CD4-positive, alpha-beta memory T cell (primary cell): ENCODE results near the gene MARCHF3. TPM values are rescaled to one million over a fixed set of nuclear protein-coding genes. Genes with fewer than 3 reads are reported as not detected.

Experiments used
- CTCF ChIA-PET: fragments of 350-600 bp; sonication (Branson Sonifier 250); formaldehyde crosslinking; loops from one replicate; lab custom pipeline; 2021; ENCODE audit warnings: inconsistent platforms; ENCODE audit not compliant: partially characterized antibody; lab: Charles Lee
- POLR2A ChIA-PET: fragments of 350-600 bp; sonication (Branson Sonifier 250); formaldehyde crosslinking; loops from one replicate; lab custom pipeline; 2021; ENCODE audit not compliant: partially characterized antibody; lab: Charles Lee
- DNase-seq, 5 donors: peaks; one replicate each; pipeline versions ENCODE4 v3.0.0 to v3.0.0-alpha.2; 2020 to 2022; ENCODE audit warnings: mixed read lengths in 1 of 5
- H3K27ac ChIP-seq: one replicate; pipeline ENCODE4 v1.7.0; 2013; ENCODE audit warnings: low read depth, low read length
- H3K27me3 ChIP-seq: 2 replicates; pipeline ENCODE4 v1.7.0; 2013; ENCODE audit warnings: mild to moderate bottlenecking, low read length, moderate library complexity; ENCODE audit not compliant: insufficient read depth
- H3K36me3 ChIP-seq: 2 replicates; pipeline ENCODE4 v1.7.0; 2013; ENCODE audit warnings: mild to moderate bottlenecking, low read length, moderate library complexity; ENCODE audit not compliant: insufficient read depth
- H3K4me1 ChIP-seq: 2 replicates; pipeline ENCODE4 v1.7.0; 2013; ENCODE audit warnings: mild to moderate bottlenecking, low read length, moderate library complexity; ENCODE audit not compliant: insufficient read depth
- H3K4me3 ChIP-seq, 2 donors: one replicate each; pipeline ENCODE4 v1.7.0; 2013; ENCODE audit warnings: low read length in 2 of 2, mild to moderate bottlenecking in 1 of 2
- H3K9me3 ChIP-seq, 2 donors: one replicate each; pipeline ENCODE4 v1.7.0; 2013; ENCODE audit warnings: low read length in 2 of 2, control low read depth in 1 of 2; ENCODE audit not compliant: control insufficient read depth in 1 of 2
- H3K27ac Mint-ChIP-seq, 7 donors: one replicate each; pipeline ENCODE4 v1.8.0; 2020 to 2021; ENCODE audit warnings: mixed read lengths in 7 of 7, mild to moderate bottlenecking in 6 of 7, inconsistent platforms in 3 of 7, moderate library complexity in 3 of 7
- H3K27me3 Mint-ChIP-seq, 2 donors: one replicate each; pipeline ENCODE4 v1.8.0; 2020 to 2021; ENCODE audit warnings: mixed read lengths in 2 of 2
- H3K36me3 Mint-ChIP-seq, 2 donors: one replicate each; pipeline ENCODE4 v1.8.0; 2020 to 2021; ENCODE audit warnings: mixed read lengths in 2 of 2, inconsistent platforms in 1 of 2, mild to moderate bottlenecking in 1 of 2
- H3K4me1 Mint-ChIP-seq, 4 donors: one replicate each; pipeline ENCODE4 v1.8.0; 2020 to 2021; ENCODE audit warnings: mixed read lengths in 4 of 4, mild to moderate bottlenecking in 1 of 4
- H3K4me3 Mint-ChIP-seq, 8 donors: one replicate each; pipeline ENCODE4 v1.8.0; 2020 to 2021; ENCODE audit warnings: mixed read lengths in 8 of 8, mild to moderate bottlenecking in 7 of 8, moderate library complexity in 6 of 8, inconsistent platforms in 3 of 8
- H3K9me3 Mint-ChIP-seq, 8 donors: one replicate each; pipeline ENCODE4 v1.8.0; 2020 to 2021; ENCODE audit warnings: mixed read lengths in 8 of 8, mild to moderate bottlenecking in 5 of 8, inconsistent platforms in 3 of 8, moderate library complexity in 1 of 8
- intact Hi-C: fragments of 100-400 bp; cut with micrococcal nuclease; formaldehyde crosslinking; loops from one replicate; pipeline ENCODE4 v1.15.1; 2023
- polyA plus RNA-seq, 2 donors: library from polyadenylated mRNA; unstranded; fragments of 300-500 nt; fragmentation: Illumina TruSeq; gene quantifications; one replicate each; pipeline ENCODE4 v1.2.3, GENCODE V29; 2021
- total RNA-seq, 2 experiments: library from RNA; stranded (reverse); gene quantifications; one replicate each; pipeline ENCODE4 v1.2.3, GENCODE V29; 2021

Gene MARCHF3
- total and polyA plus RNA-seq, 4 experiments from 2014 or later, result 3.2 to 7.5 (median 4.4) TPM

DNA sequence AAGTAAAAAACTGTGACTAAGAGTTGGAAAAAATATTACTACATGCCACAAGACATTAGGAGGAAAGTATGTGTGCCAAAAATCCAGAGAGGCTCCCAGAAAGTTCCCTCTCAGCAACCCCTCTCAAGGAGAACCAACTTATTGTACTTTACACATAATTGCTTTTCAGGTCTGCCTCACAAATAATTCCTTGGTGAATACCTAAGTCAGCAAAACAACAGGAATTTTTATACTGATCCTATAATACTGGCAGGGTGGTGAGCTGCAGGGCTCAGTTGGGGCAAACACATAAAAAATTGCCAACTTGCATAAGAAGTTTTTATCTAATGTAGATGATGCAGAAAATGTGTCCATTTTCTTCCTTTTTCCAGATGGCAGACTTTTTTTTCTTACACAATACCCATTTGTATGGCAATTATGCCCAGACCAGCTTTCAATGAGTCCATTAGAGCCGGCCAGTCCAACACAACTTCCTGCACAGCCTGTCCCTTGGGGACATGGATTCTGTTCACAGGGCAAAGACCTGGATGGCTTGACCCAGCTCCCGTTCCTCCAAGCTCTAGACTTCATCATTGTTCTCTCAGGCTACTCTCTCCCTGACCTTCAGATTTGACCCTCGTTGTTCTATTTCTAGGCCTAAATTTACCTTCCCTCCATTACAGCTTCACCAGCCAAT, 31.3 kb downstream of the MARCHF3 start:
- CTCF ChIA-PET, result interaction anchor here (0.6 kb wide), 1 partner anchor 219 kb away, joined by 3 read pairs; no protein-coding TSS in a partner anchor
- no peak for DNase-seq
- peaks cover 0 to 1% (median 0%) of the 10 kb centered on the region in 8 donors for H3K9me3 Mint-ChIP-seq
- POLR2A ChIA-PET, result no interaction called here
- H3K4me1 ChIP-seq, result no peaks in the 10 kb centered on the region
- no peak overlapping the region for H3K4me3 Mint-ChIP-seq
- no peak overlapping the region for H3K27ac ChIP-seq
- no peaks in the 10 kb centered on the region for H3K27me3 ChIP-seq
- H3K9me3 ChIP-seq, result no peaks in the 10 kb centered on the region
- intact Hi-C loops, result no loop called here
- no peaks in the 10 kb centered on the region for H3K4me1 Mint-ChIP-seq
- no peaks in the 10 kb centered on the region for H3K36me3 Mint-ChIP-seq
- H3K36me3 ChIP-seq, result no peaks in the 10 kb centered on the region
- H3K27ac Mint-ChIP-seq, result no peak overlapping the region
- H3K27me3 Mint-ChIP-seq, result no peaks in the 10 kb centered on the region
- no peak overlapping the region for H3K4me3 ChIP-seq

DNA sequence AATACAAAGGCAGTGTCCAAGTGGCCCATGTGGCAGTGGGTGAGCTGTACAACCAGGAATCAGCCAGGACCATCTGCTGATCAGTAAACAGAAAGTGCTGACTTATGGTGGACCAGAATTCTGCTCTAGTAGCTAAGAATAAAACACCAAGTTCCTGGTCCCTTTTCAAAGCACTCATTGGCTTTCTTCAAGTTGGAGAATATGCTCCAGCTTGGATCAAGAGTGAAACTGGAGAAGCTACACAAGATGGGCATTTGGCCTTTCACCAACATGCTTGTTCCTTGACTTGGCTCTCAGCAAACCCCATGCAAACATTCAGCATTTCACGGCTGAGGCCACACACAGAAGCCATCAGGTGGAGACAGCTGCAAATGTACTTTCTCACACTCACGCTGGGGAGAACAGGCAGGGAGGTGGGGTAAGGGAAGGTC, 32.1 kb downstream of the MARCHF3 start:
- no peak overlapping the region for H3K27ac ChIP-seq
- H3K4me1 Mint-ChIP-seq, result no peaks in the 10 kb centered on the region

DNA sequence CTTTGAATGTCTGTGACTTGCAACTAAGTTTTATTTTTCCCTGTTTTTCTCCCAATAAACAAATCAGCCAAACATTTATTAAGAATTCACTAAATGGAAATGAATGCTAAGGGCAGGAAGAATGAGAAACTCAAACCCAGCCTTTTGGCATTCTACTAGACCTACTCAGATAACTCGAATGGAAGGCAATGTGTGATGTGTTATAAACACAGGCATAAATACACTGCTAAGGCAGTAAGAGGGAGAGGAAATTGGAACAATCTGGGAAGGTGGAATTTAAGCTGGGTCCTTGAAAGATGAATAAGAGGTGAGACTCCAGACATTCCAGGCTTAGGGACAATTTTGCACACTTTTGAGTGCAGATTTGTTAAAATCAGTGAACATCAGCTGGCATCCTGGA, 34.7 kb downstream of the MARCHF3 start:
- Mint-ChIP-seq H3K9me3 (peaks cover 0 to 6% (median 0%) of the 10 kb centered on the region in 8 donors), H3K4me3 (no peak overlapping the region), H3K27ac (no peak overlapping the region), H3K36me3 (no peaks in the 10 kb centered on the region), H3K4me1 (no peaks in the 10 kb centered on the region), H3K27me3 (no peaks in the 10 kb centered on the region)
- no peak overlapping the region for H3K4me3 ChIP-seq
- no peak overlapping the region for H3K27ac ChIP-seq
- no peaks in the 10 kb centered on the region for H3K9me3 ChIP-seq
- no peaks in the 10 kb centered on the region for H3K4me1 ChIP-seq
- intact Hi-C loops, result no loop called here
- POLR2A ChIA-PET, result interaction anchor here (0.7 kb wide), 1 partner anchor 15 kb away, joined by 3 read pairs; no protein-coding TSS in a partner anchor
- no peaks in the 10 kb centered on the region for H3K27me3 ChIP-seq
- no peak for DNase-seq
- H3K36me3 ChIP-seq, result no peaks in the 10 kb centered on the region
- CTCF ChIA-PET, result no interaction called here

More for the DNA sequence above, 32.1 kb downstream of the MARCHF3 start:
- H3K36me3 ChIP-seq, result no peaks in the 10 kb centered on the region
- no peaks in the 10 kb centered on the region for H3K27me3 Mint-ChIP-seq
- no peak for DNase-seq
- CTCF ChIA-PET, result no interaction called here
- intact Hi-C loops, result no loop called here
- no peak overlapping the region for H3K27ac Mint-ChIP-seq
- no peaks in the 10 kb centered on the region for H3K9me3 ChIP-seq
- POLR2A ChIA-PET, result no interaction called here
- H3K9me3 Mint-ChIP-seq, result peaks cover 0 to 1% (median 0%) of the 10 kb centered on the region in 8 donors
- H3K4me3 ChIP-seq, result no peak overlapping the region
- H3K36me3 Mint-ChIP-seq, result no peaks in the 10 kb centered on the region
- no peaks in the 10 kb centered on the region for H3K27me3 ChIP-seq
- H3K4me1 ChIP-seq, result no peaks in the 10 kb centered on the region
- no peak overlapping the region for H3K4me3 Mint-ChIP-seq

DNA sequence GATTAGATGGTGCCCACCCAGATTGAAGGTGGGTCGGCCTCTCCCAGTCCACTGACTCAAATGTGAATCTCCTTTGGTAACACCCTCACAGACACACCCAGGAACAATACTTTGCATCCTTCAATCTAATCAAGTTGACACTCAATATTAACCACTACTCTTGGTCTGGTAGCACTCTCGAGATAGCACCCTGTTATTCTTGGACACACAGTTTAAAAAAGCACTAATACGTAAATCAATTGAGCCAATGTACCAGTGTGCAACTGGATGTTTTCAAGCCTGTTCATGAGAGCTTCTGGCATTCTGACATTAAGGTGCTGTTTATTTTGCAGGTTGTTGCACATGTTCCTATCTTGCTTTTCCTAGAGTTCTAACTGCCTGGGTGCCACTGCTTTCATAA, 35.3 kb downstream of the MARCHF3 start:
- Mint-ChIP-seq H3K4me1 (peaks cover 0 to 3% (median 0%) of the 10 kb centered on the region in 4 donors), H3K36me3 (no peaks in the 10 kb centered on the region), H3K27ac (no peak overlapping the region), H3K9me3 (peaks cover 0 to 10% (median 0%) of the 10 kb centered on the region in 8 donors), H3K4me3 (no peak overlapping the region), H3K27me3 (no peaks in the 10 kb centered on the region)
- H3K27ac ChIP-seq, result no peak overlapping the region
- no peaks in the 10 kb centered on the region for H3K27me3 ChIP-seq
- ChIA-PET POLR2A (no interaction called here), CTCF (no interaction called here)
- no peaks in the 10 kb centered on the region for H3K4me1 ChIP-seq
- DNase-seq, result no peak
- intact Hi-C loops, result no loop called here
- no peaks in the 10 kb centered on the region for H3K9me3 ChIP-seq
- H3K4me3 ChIP-seq, result no peak overlapping the region
- no peaks in the 10 kb centered on the region for H3K36me3 ChIP-seq

DNA sequence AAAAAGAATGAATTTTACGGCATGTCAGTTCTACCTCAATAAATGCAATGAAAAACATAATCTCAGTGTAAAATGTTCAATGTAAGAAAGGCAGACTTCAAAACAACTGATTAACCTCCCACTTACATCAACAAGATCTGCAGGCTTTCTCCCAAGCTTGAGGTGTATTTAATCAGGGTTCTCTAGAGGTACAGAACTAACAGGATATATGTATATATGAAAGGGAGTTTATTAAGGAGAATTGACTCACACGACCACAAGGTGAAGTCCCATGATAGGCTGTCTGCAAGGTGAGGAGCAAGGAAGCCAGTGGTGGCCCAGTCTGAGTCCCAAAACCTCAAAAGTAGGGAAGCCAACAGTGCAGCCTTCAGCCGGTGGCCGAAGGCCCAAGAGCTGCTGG, 35.9 kb downstream of the MARCHF3 start:
- Mint-ChIP-seq H3K27ac (no peak overlapping the region), H3K36me3 (no peaks in the 10 kb centered on the region), H3K4me3 (no peak overlapping the region), H3K27me3 (no peaks in the 10 kb centered on the region), H3K9me3 (peaks cover 0 to 10% (median 0%) of the 10 kb centered on the region in 8 donors), H3K4me1 (peaks cover 0 to 3% (median 2%) of the 10 kb centered on the region in 4 donors)
- Histone ChIP-seq H3K9me3 (no peaks in the 10 kb centered on the region), H3K4me3 (no peak overlapping the region), H3K36me3 (no peaks in the 10 kb centered on the region), H3K4me1 (peaks cover 2% of the 10 kb centered on the region), H3K27me3 (no peaks in the 10 kb centered on the region), H3K27ac (no peak overlapping the region)
- intact Hi-C loops, result no loop called here
- DNase-seq, result no peak
- CTCF ChIA-PET, result no interaction called here
- POLR2A ChIA-PET, result no interaction called here

DNA sequence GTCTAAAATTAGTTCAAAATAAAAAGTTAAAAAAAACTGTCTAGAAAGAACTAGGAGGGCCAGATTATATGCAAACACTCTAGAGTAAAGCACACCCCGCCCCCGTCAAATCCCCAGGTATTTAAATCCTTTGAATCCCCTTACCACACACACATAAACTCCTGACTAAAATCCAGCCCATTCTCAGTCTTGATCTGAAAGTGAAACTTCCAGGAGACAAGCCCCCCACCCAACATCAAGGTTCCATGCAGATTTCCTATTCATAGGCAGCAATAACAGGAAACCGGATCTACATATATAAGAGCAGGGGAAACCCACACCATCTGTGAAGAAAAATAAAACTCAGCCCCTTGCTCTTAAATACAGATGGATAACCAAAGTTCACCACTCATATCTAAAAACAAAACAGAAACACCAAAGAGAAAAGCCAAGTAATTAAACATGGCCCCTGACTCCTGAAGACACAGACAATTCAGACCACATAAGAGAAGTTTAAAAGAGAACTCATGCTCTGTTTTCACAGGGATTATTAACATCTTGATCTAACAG, 42.3 kb downstream of the MARCHF3 start:
- Mint-ChIP-seq H3K27ac (peak overlapping the region; percentile 59 to 97 (median 94)), H3K9me3 (peaks cover 0 to 9% (median 0%) of the 10 kb centered on the region in 8 donors), H3K36me3 (no peaks in the 10 kb centered on the region), H3K4me1 (peaks cover 8 to 31% (median 20%) of the 10 kb centered on the region in 4 donors), H3K4me3 (peak overlapping the region; percentile 57 to 86 (median 70)), H3K27me3 (no peaks in the 10 kb centered on the region)
- no peaks in the 10 kb centered on the region for H3K36me3 ChIP-seq
- no peaks in the 10 kb centered on the region for H3K9me3 ChIP-seq
- DNase-seq, result peak; percentile 28 to 63 (median 40)
- no peak overlapping the region for H3K27ac ChIP-seq
- H3K4me1 ChIP-seq, result peaks cover 31% of the 10 kb centered on the region
- H3K27me3 ChIP-seq, result no peaks in the 10 kb centered on the region
- H3K4me3 ChIP-seq, result no peak overlapping the region
- ChIA-PET CTCF (no interaction called here), POLR2A (interaction anchor here (0.6 kb wide), 2 partner anchors 16 to 1779 kb away, joined by 3 read pairs; no protein-coding TSS in a partner anchor)
- intact Hi-C loops, result no loop called here

DNA sequence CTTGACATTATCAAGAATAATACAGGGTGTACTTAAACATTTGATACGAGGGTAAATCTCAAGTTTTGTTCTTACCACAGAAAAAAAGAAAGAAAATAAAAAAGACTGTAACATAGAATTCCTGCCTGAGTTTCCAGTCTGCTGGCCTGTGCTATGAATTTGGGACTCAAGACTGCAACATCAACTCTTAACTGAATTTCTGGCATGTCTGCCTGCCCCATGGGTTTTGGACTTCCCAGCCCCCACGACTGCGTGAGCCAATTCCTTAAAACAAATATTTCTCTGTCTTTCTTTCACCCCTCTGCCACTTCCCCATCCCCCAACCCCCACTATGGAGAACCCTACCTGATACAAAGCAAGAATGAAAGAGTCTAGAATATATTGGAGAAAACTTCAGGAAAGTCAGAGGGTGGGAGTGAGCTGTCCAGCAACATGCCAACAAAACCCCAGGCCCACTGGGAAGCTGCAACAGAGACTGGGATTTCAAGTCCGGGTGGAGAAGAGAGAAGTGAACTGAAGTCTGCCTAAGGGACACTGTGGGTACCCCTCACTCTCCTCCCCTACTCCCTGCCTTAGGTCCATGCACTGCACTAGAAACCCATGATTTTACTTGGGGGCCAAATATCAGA, 43.0 kb downstream of the MARCHF3 start:
- Mint-ChIP-seq H3K4me1 (peaks cover 8 to 35% (median 21%) of the 10 kb centered on the region in 4 donors), H3K27ac (peak overlapping the region; percentile 24 to 97 (median 94)), H3K36me3 (no peaks in the 10 kb centered on the region), H3K4me3 (peak overlapping the region in 3 of 8 donors; percentile 69 to 86 (median 70)), H3K9me3 (peaks cover 0 to 9% (median 0%) of the 10 kb centered on the region in 8 donors), H3K27me3 (no peaks in the 10 kb centered on the region)
- Histone ChIP-seq H3K27ac (no peak overlapping the region), H3K4me1 (peaks cover 31% of the 10 kb centered on the region), H3K4me3 (no peak overlapping the region), H3K36me3 (no peaks in the 10 kb centered on the region), H3K27me3 (no peaks in the 10 kb centered on the region), H3K9me3 (no peaks in the 10 kb centered on the region)
- DNase-seq, result no peak
- CTCF ChIA-PET, result no interaction called here
- intact Hi-C loops, result no loop called here
- POLR2A ChIA-PET, result interaction anchor here (0.6 kb wide), 1 partner anchor 1779 kb away, joined by 3 read pairs; no protein-coding TSS in a partner anchor
